HG02763 (cell line): ENCODE measurements around the gene TENT5C.

ENCODE experiments used
- ATAC-seq: cut with Tn5 transposase; IDR thresholded peaks from one replicate; pipeline ENCODE4 v1.9.1; 2021; ENCODE audit warnings: mild to moderate bottlenecking, moderate library complexity; ENCODE audit not compliant: unreplicated experiment

The TENT5C gene

DNA sequence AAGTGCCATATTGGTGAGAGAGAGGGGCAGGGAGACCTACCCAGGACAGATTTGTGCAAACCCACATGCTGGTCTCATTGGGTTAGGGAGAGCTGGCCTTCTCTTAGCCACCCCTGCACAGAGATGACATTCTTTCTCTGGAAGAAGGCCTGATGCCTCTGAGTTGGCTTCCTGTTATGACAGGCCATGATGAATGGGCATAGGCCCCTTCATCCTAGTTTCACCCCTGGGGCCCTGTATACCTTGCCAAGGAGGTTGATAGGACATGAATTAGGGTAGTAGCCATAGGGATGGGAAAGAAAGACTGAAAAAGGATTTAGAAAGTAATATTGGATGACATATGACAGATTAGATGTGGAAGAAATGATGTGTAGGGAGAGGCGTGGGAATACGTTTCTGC is 46.6 kb downstream of the TENT5C start:
- no peak for ATAC-seq

DNA sequence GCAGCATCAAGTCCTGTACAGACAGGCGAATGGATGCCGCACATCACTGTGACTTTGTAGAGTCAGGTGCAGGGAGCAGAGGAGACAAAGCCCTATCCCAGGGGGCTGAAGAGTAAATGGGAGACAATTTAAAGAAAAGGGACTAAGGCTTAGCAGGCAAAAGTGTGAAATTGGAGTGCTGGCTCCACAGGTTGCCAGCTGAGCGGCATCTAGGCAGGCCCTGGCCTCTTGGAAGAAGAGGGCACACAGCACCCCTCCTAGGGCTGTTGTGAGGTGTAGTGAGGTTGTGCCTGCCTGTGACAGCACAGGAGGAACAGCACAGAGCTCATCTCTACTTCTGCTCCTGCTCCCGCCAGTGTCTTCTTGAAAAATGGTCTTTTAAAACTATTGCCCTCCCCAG is 47.3 kb downstream of the TENT5C start:
- no peak for ATAC-seq

DNA sequence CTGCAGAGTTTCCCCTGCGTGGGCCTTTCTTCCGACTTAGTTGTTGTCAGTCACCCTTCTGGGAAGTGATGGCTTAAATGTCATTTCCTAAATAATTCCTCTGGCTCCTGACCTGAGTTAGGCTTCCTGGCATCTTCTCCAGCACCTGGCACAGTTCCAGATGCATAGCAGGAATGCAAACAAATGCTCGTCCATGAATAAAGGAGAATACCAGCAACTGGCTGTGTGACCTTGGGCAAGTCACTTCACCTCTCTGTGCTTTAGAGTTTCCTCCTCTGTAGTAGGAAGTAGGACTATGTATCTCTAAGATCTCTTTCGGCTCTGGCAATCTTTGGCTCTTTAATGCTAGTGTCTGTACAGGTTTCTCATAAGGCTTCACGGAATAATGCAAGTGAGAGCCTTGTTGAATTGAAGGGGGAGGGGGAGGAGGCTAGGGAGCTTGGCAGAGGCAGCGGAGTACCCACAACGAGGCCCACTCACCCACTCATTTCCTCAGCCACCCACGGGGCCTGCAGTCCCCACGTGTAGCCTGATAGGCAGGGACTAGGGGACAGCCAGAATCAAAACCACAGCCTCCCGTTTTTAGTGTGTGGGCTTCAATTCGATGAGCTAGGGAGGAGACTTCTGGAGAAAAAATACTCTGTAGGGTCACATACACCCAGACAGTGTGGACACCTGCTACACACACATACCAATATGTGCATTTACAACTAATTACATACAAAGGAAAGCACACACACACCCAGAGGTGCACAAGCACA is 48.1 kb downstream of the TENT5C start:
- ATAC-seq: peak; percentile 14

DNA sequence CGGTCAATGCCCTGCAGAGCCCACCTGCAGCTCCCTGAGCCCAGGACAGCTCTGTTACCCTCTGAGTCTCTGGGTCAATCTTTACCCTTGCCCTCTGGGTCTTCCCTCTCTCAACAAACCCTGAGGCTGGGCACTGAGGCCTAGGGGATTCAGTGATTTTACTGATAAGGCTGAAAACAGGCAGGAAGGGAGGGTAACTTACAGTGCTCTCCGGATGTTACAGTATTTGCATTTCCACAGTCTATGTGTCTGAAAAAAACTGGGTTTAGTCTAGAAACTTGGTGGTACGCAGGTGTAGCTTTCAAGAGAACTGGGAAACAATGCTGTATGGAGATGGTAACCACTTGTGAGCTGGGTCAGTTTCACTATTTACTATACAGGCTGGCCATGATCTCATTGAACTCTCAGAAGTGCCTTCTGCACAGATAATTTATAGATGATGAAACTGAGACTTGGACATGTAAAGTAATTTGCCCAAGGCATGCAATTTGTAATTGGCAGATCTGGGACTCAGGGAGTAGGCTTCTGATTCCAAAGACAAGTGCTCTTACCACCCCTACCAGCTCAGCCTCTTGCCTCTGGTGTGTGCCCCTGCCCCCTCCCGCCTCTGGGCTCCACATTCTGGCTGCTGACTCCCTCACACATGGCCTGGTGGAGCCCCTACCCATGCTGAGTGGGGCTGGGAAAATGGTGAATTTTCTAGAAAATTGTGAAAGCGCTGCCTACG is 48.8 kb downstream of the TENT5C start:
- ATAC-seq: peak; percentile 76

DNA sequence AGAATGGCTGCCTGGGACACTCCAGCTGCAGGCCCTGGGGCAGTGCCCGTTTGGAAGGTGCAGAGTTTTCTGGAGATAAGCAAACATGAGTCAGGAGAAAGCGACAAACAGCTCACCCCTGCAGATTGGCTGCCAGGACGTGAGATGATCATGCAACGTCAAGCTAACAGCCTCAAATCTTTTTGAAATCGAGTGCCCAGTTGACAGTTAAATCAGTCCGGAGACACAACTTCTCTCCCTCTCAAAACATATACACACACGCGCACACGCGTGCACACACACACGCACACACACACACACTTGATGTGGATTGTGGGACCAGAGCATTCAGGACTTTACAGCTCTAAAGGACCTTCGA is 49.4 kb downstream of the TENT5C start:
- no peak for ATAC-seq

DNA sequence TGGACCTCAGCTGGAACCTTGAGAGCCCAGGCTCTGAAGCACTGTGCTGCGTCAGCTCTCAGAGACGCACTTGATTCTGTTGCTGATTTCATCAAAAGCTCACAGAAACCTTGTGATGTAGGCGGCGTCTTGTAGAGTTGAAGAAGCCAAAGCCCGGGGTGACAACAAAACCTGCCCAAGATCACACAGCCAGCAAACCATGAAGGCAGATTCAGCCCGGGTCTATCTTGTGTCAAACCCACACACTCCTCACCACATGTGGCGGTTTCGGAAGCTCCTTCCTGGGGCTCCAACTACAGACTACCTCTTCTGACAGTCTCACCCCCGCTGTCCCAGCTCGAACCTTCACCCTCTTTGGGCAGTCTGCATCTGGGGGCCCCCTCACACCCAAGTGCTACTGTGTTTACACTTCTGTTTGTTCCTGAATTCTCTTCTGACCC is 50.4 kb downstream of the TENT5C start:
- ATAC-seq: peak; percentile 42

DNA sequence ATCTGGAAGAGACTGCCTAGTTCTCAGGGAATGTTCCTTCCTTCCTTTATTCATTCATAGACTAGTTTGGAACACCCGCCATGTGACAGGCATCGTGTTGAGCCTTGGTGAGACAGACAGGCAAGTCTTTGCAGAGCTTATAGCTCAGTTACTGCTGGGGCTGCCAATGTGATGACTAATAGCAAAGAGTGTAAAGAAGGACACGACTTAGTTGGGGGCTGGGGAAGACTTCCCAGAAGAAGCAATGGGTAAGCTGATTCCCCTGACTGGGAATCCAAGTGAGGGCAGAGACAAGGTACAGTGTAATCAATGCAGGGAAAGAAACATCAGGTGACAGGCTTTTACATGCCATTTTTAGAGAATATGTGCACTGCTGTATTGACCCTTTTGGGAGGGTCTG is 51.2 kb downstream of the TENT5C start:
- ATAC-seq: no peak

DNA sequence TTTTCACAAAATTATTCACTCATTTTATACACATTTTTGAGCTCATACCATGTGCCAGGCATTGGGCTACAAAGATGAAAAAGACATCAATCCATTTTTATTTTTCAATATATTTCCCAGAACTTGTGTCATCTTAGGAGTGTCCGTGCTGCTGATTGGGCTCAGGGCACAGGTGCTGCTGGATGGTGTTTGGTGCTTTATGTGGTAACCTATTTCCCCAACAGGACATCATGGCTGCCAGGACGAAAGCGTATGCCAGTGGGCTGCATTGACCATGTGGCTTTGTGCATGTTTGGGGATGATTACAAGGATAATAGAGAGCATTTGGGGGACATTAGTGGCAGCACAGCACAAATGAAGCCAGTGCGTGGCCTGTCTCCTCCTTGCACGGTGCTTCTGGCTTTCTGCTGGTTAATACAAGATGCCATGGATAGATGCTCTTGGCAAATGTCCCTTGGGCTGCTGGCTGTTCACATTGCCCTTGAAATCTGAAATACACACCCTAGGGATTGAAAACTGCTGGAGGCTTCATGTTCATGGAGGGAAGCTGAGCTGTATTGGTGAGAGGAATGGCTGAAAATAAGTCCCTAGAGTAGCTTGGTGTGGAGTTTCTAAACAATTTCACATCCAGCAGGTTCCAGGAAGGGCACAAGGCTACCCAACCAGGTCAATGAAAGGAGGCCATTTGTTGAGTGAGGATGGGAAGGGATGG is 52.3 kb downstream of the TENT5C start:
- no peak for ATAC-seq

DNA sequence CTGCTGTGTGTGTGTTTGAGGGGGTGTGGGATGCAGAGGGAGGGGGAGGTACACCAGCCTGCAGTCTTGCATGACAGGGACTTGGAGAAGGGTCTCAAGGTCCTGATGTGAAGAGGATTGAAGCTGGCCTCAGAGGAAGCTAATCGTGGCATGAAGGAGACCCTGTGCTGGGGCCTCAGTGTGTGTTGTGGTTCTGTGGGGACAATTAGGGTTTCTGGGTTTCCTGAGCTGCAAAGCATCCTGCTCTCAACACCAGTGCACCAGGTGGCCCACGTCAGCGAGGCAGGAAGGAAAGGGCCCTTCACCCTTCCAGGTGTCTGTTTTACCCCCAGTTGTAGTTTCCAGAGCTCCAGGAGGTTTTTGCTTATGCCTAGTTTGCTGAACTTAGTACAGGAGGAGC is 52.8 kb downstream of the TENT5C start:
- peak; percentile 29 for ATAC-seq

DNA sequence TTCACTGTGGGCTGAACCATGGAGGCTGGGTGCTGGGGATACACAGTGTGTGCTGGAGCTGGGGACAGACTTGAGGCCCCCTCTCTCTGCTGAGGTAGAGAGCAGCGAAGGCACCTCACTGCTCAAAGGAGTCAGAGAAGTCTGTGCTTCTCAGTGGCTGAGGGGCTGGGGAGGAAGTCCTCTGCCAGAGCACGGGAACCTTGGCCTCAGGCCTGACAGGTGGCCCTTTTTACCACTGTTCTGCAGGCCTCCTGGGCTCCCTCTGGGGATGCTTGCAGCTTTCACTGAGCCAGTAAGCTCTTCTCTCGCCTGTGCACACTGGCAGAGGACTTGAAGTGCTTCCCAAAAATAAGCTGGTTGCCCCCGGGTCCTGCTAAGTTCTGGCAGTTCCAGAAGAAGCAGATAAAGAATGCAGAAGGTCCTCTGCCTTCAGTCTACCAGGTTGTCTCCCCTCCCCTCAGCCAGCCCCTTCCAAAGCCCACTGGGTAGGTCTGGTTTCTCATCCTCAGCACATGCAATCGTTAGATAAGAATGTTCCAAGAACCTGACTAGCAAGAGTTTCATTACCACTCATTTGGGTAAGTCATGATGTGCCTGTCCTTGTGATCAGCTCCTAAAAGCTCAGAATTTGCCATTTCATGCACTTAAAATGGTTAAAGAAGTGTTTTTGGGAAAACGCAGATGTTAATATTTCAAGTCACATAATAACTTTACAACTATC is 53.9 kb downstream of the TENT5C start:
- no peak for ATAC-seq

DNA sequence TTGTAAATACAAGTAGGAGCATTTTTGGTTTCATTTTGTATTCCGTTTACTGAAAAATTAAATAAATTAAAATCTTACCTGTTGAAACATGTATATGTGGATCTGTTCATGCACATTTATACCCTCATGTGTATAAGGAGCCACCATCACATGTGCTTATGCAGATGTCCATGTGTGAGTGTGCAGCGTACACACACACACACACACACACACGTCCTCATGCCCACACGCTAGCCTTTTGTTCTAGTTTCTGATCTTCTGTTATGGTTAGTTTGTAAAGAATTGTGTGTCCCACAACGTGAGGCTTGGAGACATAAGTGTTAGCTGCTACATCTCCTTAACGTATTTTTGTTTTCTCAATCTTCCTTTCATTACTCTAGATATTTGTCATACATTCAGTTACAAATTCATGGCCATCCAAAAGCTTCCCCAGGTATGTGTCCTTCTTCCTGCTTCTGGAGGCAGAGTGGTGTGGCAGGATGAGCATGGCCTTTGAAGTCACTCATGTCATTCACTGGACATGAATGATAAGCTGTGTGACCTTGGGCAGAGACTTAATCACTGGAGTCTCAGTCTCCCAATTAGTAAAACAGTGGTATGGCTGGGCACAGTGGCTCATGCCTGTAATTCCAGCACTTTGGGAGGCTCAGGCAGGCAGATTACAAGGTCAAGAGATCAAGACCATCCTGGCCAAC is 54.6 kb downstream of the TENT5C start:
- ATAC-seq: no peak

DNA sequence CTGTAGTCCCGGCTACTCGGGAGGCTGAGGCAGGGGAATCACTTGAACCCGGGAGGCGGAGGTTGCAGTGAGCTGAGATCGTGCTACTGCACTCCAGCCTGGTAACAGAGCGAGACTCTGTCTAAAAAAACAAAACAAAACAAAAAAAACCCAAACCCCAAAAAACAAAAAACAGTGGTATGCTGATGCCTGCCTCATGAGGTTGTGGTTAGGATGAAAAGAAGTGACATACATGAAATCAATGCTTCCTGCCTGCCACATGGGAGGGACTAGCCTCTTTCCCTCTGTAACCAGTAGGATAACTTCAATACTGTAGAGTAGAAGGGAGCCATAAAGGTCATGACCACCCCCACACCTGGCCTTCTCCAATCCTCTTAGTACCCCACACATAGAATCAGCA is 55.2 kb downstream of the TENT5C start:
- no peak for ATAC-seq

DNA sequence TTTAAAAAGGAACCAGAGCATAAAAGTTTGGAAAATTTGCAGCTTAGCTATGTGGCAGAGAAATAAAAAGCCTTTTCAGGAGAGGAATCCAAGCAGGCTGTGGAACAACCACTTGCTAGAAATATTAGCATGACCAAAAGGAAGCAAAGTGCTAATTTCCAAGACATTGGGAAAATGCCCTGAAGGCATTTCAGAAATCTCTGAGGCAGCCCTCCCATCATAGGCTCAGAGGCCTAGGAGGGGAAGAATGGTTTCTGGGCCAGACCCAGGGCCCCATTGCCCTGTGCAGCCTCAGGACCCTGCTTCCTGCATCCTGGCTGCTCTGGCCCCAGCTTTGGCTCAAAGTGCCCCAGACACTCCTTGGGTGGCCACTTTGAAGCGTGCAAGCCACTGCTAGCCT is 56.8 kb downstream of the TENT5C start:
- no peak for ATAC-seq

DNA sequence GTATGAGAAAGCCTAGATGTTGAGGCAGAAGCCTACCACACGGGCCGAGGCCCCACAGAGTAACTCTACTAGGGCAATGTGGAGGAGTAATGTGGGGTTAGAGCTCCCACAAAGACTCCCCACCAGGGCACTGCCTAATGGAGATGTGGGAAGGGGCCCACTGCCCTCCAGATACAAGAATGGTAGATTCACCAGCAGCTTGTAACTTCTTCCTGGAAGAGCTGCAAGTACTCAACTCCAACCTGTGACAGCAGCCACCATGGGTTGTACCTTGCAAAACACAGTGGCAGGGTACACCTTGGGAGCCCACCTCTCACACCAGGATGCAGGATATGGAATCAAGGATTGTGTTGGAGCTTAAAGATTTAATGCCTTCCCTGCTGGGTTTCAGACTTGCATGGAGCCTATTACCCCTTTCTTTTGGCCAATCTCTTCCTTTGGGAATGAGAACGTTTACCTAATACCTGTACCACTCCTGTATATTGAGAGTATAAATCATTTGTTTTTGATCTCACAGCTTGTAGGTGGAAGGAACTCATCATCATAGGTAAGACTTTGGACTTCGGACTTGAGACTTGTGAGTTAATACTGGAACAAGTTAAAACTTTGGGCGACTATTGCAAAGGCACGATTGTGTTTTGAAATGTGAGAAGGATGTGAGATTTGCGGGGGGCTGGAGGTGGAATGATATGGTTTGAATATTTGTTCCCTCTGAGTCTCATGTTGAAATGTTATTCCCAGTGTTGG is 57.5 kb downstream of the TENT5C start:
- no peak for ATAC-seq

DNA sequence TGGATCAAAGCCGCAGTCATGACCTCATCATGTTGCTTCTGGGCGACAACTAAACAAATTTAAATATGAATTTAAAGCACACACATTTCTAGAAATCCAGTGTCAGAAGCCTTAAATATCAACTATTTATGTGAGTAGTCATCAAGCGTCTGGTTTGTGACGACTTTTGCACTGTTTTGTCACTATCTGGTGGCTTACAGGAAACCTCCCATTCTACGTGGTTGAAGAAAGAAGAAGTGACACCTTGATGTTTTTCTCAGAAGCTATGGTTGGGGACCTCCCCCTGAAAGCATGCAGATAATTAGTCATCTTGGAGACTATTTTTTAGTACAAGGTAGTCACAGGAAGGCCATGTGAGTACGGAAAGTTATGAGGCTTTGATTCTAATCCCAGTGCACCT is 58.5 kb downstream of the TENT5C start:
- ATAC-seq: peak; percentile 95

DNA sequence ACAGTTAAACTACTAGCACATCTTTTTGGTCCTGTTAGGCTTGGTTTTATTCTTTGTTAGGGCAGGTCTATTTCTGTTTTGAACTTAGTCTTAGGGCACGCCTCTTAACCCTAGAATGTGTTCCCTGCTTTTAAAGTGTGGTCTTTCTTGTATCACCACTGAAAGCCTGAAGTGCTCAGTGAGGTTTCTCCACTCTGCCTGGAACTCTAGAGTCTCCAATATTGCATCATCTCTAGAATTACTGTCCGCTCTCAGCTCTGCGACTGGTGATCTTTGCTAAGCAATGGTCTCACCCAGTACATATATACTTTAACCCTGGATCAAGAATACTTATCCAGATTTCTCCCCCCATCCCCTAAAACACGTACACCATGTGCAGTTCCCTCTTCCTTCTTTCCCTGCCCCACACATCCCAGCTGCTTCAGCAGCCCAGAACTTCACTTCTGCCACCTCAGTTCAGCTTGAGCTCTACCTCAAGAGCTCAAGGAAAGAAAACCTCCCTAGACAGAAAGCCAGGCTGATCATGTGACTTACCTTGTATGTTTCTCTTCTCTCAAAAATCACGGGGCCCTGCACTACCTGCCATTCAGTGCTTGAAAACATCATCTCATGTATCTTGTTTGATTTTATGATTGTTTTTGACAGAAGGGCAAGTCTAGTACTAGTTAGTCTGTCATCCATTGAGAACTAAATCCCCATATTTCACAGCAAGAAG is 59.9 kb downstream of the TENT5C start:
- no peak for ATAC-seq

DNA sequence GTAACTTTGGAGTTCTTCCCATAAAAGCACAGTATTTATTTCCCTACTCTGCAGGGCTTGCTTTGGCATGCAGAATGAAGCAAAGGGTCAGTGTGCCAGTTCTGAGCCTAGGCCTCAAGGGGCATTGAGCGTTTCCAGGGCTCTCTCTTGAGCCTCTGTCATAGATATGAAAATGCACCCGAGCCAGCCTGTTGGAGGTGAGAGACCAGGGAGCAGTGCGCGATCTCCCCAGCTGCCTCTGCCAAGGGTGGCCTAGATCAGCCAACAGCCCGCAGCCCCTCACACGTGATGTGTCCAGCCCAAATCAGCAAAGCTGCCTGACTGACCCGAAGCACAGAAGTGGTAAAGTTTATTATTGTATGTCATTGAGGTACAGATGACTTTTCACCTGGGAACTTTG is 63.7 kb downstream of the TENT5C start:
- no peak for ATAC-seq

DNA sequence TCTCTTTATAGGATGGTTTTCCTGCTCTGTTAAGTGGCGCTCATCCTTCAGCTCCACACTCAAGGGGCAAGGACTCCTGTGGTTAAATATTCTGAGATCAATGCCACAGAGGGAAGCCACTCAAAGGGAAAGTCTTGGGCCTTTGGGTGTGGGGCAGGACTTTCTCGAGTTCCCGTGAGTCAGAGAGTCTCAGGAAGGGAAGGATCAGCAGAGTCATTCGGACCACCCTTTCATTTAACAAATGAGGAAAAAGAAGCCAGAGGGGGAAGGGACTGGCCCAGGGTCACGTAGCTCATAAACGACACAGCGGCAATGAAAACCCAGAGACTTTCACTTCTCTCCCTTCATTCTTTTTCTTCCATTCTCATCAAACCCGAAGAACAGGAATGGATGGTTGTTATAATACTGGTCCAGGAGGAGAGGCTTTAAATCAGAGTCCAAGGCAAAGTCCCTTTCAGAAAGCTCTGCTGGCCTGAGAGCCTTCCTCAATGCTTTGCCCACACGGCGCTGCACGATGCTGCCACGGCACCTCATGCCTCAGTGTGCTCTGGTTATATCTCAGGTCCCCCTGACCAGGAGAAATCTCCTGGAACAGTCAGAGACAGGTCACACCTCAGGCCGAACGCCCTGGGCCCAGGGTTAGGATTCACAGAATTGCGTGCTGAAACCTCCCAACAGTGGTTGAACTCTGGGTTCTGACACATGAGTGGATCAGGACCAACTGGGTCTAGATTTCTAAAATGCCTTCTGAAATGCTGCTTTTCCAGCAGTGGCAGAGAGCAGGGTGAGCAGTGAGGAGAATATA is 65.3 kb downstream of the TENT5C start:
- ATAC-seq: no peak
